Loucy (cell line): ENCODE results near the gene TENM4.

ENCODE experiments used
- H2AFZ ChIP-seq: fragments of 200-600 bp; sonication (generic); 2 replicates; pipeline ENCODE4 v1.6.0; 2016; ENCODE audit warnings: antibody characterized with exemption, mild to moderate bottlenecking, low read length, moderate library complexity
- H3F3A ChIP-seq: fragments of 200-600 bp; 2 replicates; pipeline ENCODE4 v1.6.0; 2016; ENCODE audit warnings: antibody characterized with exemption, low read depth, mild to moderate bottlenecking
- H3K27me3 ChIP-seq: fragments of 200-600 bp; sonication (generic); 2 replicates; pipeline ENCODE4 v1.6.1; 2014; ENCODE audit warnings: low read length, mild to moderate bottlenecking; ENCODE audit not compliant: insufficient read depth, poor library complexity, severe bottlenecking
- H3K36me3 ChIP-seq: fragments of 200-600 bp; sonication (generic); 2 replicates; pipeline ENCODE4 v1.6.1; 2016; ENCODE audit warnings: low read length; ENCODE audit not compliant: insufficient read depth
- H3K4me1 ChIP-seq: fragments of 200-600 bp; sonication (generic); 2 replicates; pipeline ENCODE4 v1.5.1; 2014; ENCODE audit warnings: low read length, mild to moderate bottlenecking; ENCODE audit not compliant: insufficient read depth, poor library complexity, severe bottlenecking
- H3K4me2 ChIP-seq: fragments of 200-600 bp; sonication (generic); 2 replicates; pipeline ENCODE4 v1.6.0; 2014; ENCODE audit warnings: antibody characterized with exemption, low read length, low read depth, mild to moderate bottlenecking; ENCODE audit not compliant: poor library complexity, severe bottlenecking
- H3K4me3 ChIP-seq: fragments of 200-600 bp; sonication (generic); 2 replicates; pipeline ENCODE4 v1.5.1; 2014; ENCODE audit warnings: low read length, mild to moderate bottlenecking, mixed read lengths; ENCODE audit not compliant: poor library complexity, severe bottlenecking
- H3K79me2 ChIP-seq: fragments of 200-600 bp; sonication (generic); 2 replicates; pipeline ENCODE4 v1.6.1; 2014; ENCODE audit warnings: low read length; ENCODE audit not compliant: insufficient read depth
- H3K9ac ChIP-seq: fragments of 200-600 bp; sonication (generic); 2 replicates; pipeline ENCODE4 v1.6.0; 2014; ENCODE audit warnings: mild to moderate bottlenecking, low read depth, low read length, moderate library complexity; ENCODE audit not compliant: poor library complexity, severe bottlenecking
- H3K9me2 ChIP-seq: fragments of 200-600 bp; sonication (generic); replicated peaks from 2 replicates; pipeline ENCODE4 v1.6.1; 2016; ENCODE audit warnings: low read depth, low read length, mixed read lengths
- H3K9me3 ChIP-seq: fragments of 200-600 bp; sonication (generic); 2 replicates; pipeline ENCODE4 v1.6.1; 2014; ENCODE audit warnings: mild to moderate bottlenecking, antibody characterized with exemption, low read length, low read depth; ENCODE audit not compliant: insufficient read depth
- H4K20me1 ChIP-seq: fragments of 200-600 bp; sonication (generic); 2 replicates; pipeline ENCODE4 v1.6.0; 2014; ENCODE audit warnings: antibody characterized with exemption, low read length, mild to moderate bottlenecking; ENCODE audit not compliant: insufficient read depth, poor library complexity, severe bottlenecking
- CTCF ChIP-seq: fragments of 200-600 bp; sonication (generic); conservative IDR thresholded peaks from 2 replicates; pipeline ENCODE4 v1.5.1; 2014; ENCODE audit warnings: mild to moderate bottlenecking, antibody characterized with exemption, low read length
- EZH2phosphoT487 ChIP-seq: fragments of 200-600 bp; IDR thresholded peaks from 2 replicates; pipeline ENCODE4 v1.6.1; 2018; ENCODE audit warnings: antibody characterized with exemption, mild to moderate bottlenecking, moderate library complexity, borderline replicate concordance

Gene TENM4

GRCh38 chr11:79472819-79473529 is 32.1 kb upstream of the TENM4 start:
- TF ChIP-seq EZH2phosphoT487 (no peak), CTCF (no peak)
- Histone ChIP-seq H3K36me3 (no peaks in the 10 kb centered on the region), H3K27me3 (no peaks in the 10 kb centered on the region), H3F3A (no peaks in the 10 kb centered on the region), H3K79me2 (no peaks in the 10 kb centered on the region), H3K9ac (no peak overlapping the region), H3K4me3 (no peak overlapping the region), H3K4me2 (no peak overlapping the region), H4K20me1 (no peaks in the 10 kb centered on the region), H3K9me3 (no peaks in the 10 kb centered on the region), H3K9me2 (no peaks in the 10 kb centered on the region), H2AFZ (no peak overlapping the region), H3K4me1 (no peaks in the 10 kb centered on the region)

- Histone ChIP-seq H3K9me3 (no peaks in the 10 kb centered on the region), H3K36me3 (no peaks in the 10 kb centered on the region), H3F3A (no peaks in the 10 kb centered on the region), H3K27me3 (no peaks in the 10 kb centered on the region), H3K4me1 (no peaks in the 10 kb centered on the region), H2AFZ (no peak overlapping the region), H3K9me2 (no peaks in the 10 kb centered on the region), H3K79me2 (no peaks in the 10 kb centered on the region), H3K4me3 (no peak overlapping the region), H3K9ac (no peak overlapping the region), H4K20me1 (no peaks in the 10 kb centered on the region), H3K4me2 (no peak overlapping the region)
- TF ChIP-seq CTCF = no peak
- TF ChIP-seq EZH2phosphoT487 = no peak
Observed at GRCh38 chr11:79471071-79471844, 30.4 kb upstream of the TENM4 start.

- TF ChIP-seq EZH2phosphoT487 (no peak), CTCF (no peak)
- Histone ChIP-seq H2AFZ (no peak overlapping the region), H3K4me1 (no peaks in the 10 kb centered on the region)
Observed at GRCh38 chr11:79470161-79470560, 29.3 kb upstream of the TENM4 start.

More at GRCh38 chr11:79470161-79470560, 29.3 kb upstream of the TENM4 start:
- Histone ChIP-seq H3K4me3 (no peak overlapping the region), H3K36me3 (no peaks in the 10 kb centered on the region), H3K9me3 (no peaks in the 10 kb centered on the region), H3K9ac (no peak overlapping the region), H3K9me2 (no peaks in the 10 kb centered on the region), H3K27me3 (no peaks in the 10 kb centered on the region), H3F3A (no peaks in the 10 kb centered on the region), H3K79me2 (no peaks in the 10 kb centered on the region), H3K4me2 (no peak overlapping the region), H4K20me1 (no peaks in the 10 kb centered on the region)
